Pancreas (tissue), 10 donors: ENCODE data around the gene SLC5A4. TPM values are rescaled to one million over a fixed set of nuclear protein-coding genes. Genes with fewer than 3 reads are reported as not detected.
"Not testable (repeated sequence)": the region's sequence is repeated elsewhere in the genome, so short reads cannot be mapped to it uniquely, and the experiment has no call there.

Source experiments
- ATAC-seq, 4 donors: fragments of 200-7000 bp; cut with Tn5 transposase; one replicate each; pipeline versions ENCODE4 v1.8.0 to v1.9.1; 2020; ENCODE audit warnings: mild to moderate bottlenecking in 4 of 4, moderate library complexity in 4 of 4
- DNase-seq, 6 donors: peaks; one replicate each; pipeline ENCODE4 v3.0.0-alpha.2; 2020
- FAIRE-seq: peaks from 2 replicates; lab custom pipeline; 2012; peaks lifted over from hg19 to GRCh38; lab: Jason Lieb, UNC
- H3K27ac ChIP-seq, 4 donors: fragments of 200-600 bp; sonication (generic); 1 replicate in 3 of 4; 2 replicates in 1 of 4; pipeline versions ENCODE4 v1.5.0 to v1.8.0; 2020
- H3K27me3 ChIP-seq, 4 donors: fragments of 200-600 bp; one replicate each; pipeline ENCODE4 v1.8.0; 2021
- H3K36me3 ChIP-seq, 3 donors: fragments of 200-600 bp; sonication (generic) in 1 of 3; one replicate each; pipeline versions ENCODE4 v1.5.0 to v1.8.0; 2020 to 2021
- H3K4me1 ChIP-seq, 3 donors: fragments of 200-600 bp; one replicate each; pipeline ENCODE4 v1.8.0; 2021
- H3K4me3 ChIP-seq, 4 donors: fragments of 200-600 bp; sonication (generic) in 2 of 4; one replicate each; pipeline versions ENCODE4 v1.5.0 to v1.8.0; 2020 to 2021
- H3K9me3 ChIP-seq, 4 donors: fragments of 200-600 bp; one replicate each; pipeline ENCODE4 v1.8.0; 2021
- CTCF ChIP-seq, 4 donors: fragments of 200-600 bp; sonication (generic) in 3 of 4; IDR thresholded peaks; one replicate each; pipeline versions ENCODE4 v1.5.0 to v1.8.0; 2021; ENCODE audit warnings: antibody characterized with exemption in 4 of 4
- WGBS, 2 donors: extraction: QIAGEN DNeasy Blood & Tissue Kit; methylation state at CpG; one replicate each; pipeline ENCODE4 v1.1.7; 2013; 5-methylcytosine and 5-hydroxymethylcytosine counted together
- intact Hi-C, 3 donors: fragments of 100-400 bp; cut with DNase I; formaldehyde crosslinking; loops; one replicate each; pipeline versions ENCODE4 v1.11.1 to v1.14.2; 2022
- polyA plus RNA-seq, 2 donors: library from polyadenylated mRNA; stranded (reverse); fragments of 200-250 nt; gene quantifications; one replicate each; pipeline ENCODE4 v1.2.3, GENCODE V29; 2013
- total RNA-seq, 6 donors: library from RNA; stranded (reverse); fragmentation: NEBNext Ultra II Directional in 4 of 6; extraction: Animal tissue kit (Norgen Biotek cat#: 25700) in 4 of 6; gene quantifications; one replicate each; pipeline versions ENCODE4 v1.2.1 to v1.2.4, GENCODE V29; 2021 to 2023
- donor health status: healthy with polysubstance abuse.
- donor health status: DM: no; HTN: no; CAD: no; lungs with moderate emphysema.
- donor health status: DM: no; HTN: no; CAD: no.
- donor health status: control.
- donor health status: control.
- donor health status: Bipolar disorder and iron deficiency.
- donor health status: DM: yes; HTN: yes; CAD: no.
- donor health status: DM: no; HTN: no; CAD: no.
- donor health status: DM: no; HTN: no; CAD: no.
- donor health status: DM: yes; HTN: yes; CAD: no.

The SLC5A4 gene
- total RNA-seq (under 1 TPM; 0.12 to 0.69 (median 0.22) TPM), polyA plus RNA-seq (under 1 TPM; 0.19 to 0.56 TPM)

- WGBS, 2 donors = 55 to 66% methylated on average over 5 of the region's 5 CpGs
- no peaks in the 10 kb centered on the region for H3K9me3 ChIP-seq
- no peaks in the 10 kb centered on the region for H3K4me1 ChIP-seq
- H3K27ac ChIP-seq = no peak within 1 kb of the TSS
- H3K36me3 ChIP-seq = no peaks in the 10 kb centered on the region
- TF ChIP-seq CTCF (IDR thresholded peaks at IDR 0.05) = no peak
- ATAC-seq = no peak
- intact Hi-C loops = no loop called here
- H3K4me3 ChIP-seq = no peak within 1 kb of the TSS
- no peak for DNase-seq
- FAIRE-seq = no peak
- no peaks in the 10 kb centered on the region for H3K27me3 ChIP-seq
These were observed at the start of gene SLC5A4 for GRCh38 chr22:32255217-32255616. TSS of gene SLC5A4 (minus strand) at chr22:32255347. CDS start at chr22:32255329, 18 bp downstream.

- H3K4me3 ChIP-seq, H3K36me3 ChIP-seq, H3K4me1 ChIP-seq, H3K9me3 ChIP-seq, H3K27me3 ChIP-seq, H3K27ac ChIP-seq, intact Hi-C loops, FAIRE-seq, ATAC-seq, DNase-seq: not testable (repeated sequence)
These were observed 38.8 kb upstream of the SLC5A4 start for GRCh38 chr22:32293921-32294320.

GRCh38 chr22:32286290-32286840, 31.2 kb upstream of the SLC5A4 start:
- H3K36me3 ChIP-seq = no peaks in the 10 kb centered on the region
- intact Hi-C loops = no loop called here
- WGBS, 2 donors = 78 to 87% methylated on average over 3 of the region's 3 CpGs
- no peaks in the 10 kb centered on the region for H3K9me3 ChIP-seq
- no peak overlapping the region for H3K4me3 ChIP-seq
- no peaks in the 10 kb centered on the region for H3K27me3 ChIP-seq
- H3K27ac ChIP-seq = no peak overlapping the region
- no peak for TF ChIP-seq CTCF (IDR thresholded peaks at IDR 0.05)
- ATAC-seq = no peak
- H3K4me1 ChIP-seq = no peaks in the 10 kb centered on the region
- DNase-seq = no peak
- no peak for FAIRE-seq

GRCh38 chr22:32281072-32281471, 25.9 kb upstream of the SLC5A4 start:
- intact Hi-C loops = no loop called here
- no peak for ATAC-seq

GRCh38 chr22:32275353-32275752, 20.2 kb upstream of the SLC5A4 start:
- ATAC-seq, H3K9me3 ChIP-seq, DNase-seq, H3K4me3 ChIP-seq, FAIRE-seq, H3K36me3 ChIP-seq, H3K4me1 ChIP-seq, H3K27ac ChIP-seq, H3K27me3 ChIP-seq: not testable (repeated sequence)
- intact Hi-C loops = loop anchor here in 1 of 3 donors (10.0 kb wide), 1 partner anchor 291 kb away; no protein-coding TSS in a partner anchor
- 69 to 72% methylated on average over 4 of the region's 4 CpGs for WGBS, 2 donors

More at GRCh38 chr22:32281072-32281471, 25.9 kb upstream of the SLC5A4 start:
- no peak overlapping the region for H3K4me3 ChIP-seq
- H3K27ac ChIP-seq = no peak overlapping the region
- WGBS, 2 donors = 25 to 33% methylated on average over 11 of the region's 11 CpGs
- FAIRE-seq (no peak), DNase-seq (no peak)
- no peaks in the 10 kb centered on the region for H3K27me3 ChIP-seq
- no peaks in the 10 kb centered on the region for H3K9me3 ChIP-seq
- no peaks in the 10 kb centered on the region for H3K4me1 ChIP-seq
- no peak for TF ChIP-seq CTCF (IDR thresholded peaks at IDR 0.05)
- no peaks in the 10 kb centered on the region for H3K36me3 ChIP-seq

- intact Hi-C loops = loop anchor here in 1 of 3 donors (10.0 kb wide), 1 partner anchor 287 kb away; no protein-coding TSS in a partner anchor
- DNase-seq (no peak), FAIRE-seq (no peak), ATAC-seq (no peak)
- H3K4me1 ChIP-seq = no peaks in the 10 kb centered on the region
- WGBS, 2 donors = 65 to 76% methylated on average over 18 of the region's 18 CpGs
- no peak for TF ChIP-seq CTCF (IDR thresholded peaks at IDR 0.05)
- H3K9me3 ChIP-seq = no peaks in the 10 kb centered on the region
- no peaks in the 10 kb centered on the region for H3K27me3 ChIP-seq
- H3K36me3 ChIP-seq = no peaks in the 10 kb centered on the region
- no peak overlapping the region for H3K4me3 ChIP-seq
- H3K27ac ChIP-seq = no peak overlapping the region
These were observed 16.2 kb upstream of the SLC5A4 start for GRCh38 chr22:32271389-32271788.
